Measurements from ENCODE around the gene KAT7.

Gene KAT7

GRCh38 chr17:49842846-49843245, 54.4 kb downstream of the KAT7 start:
- DNase-seq (ENCODE audit: low read depth), result no peak

DNA sequence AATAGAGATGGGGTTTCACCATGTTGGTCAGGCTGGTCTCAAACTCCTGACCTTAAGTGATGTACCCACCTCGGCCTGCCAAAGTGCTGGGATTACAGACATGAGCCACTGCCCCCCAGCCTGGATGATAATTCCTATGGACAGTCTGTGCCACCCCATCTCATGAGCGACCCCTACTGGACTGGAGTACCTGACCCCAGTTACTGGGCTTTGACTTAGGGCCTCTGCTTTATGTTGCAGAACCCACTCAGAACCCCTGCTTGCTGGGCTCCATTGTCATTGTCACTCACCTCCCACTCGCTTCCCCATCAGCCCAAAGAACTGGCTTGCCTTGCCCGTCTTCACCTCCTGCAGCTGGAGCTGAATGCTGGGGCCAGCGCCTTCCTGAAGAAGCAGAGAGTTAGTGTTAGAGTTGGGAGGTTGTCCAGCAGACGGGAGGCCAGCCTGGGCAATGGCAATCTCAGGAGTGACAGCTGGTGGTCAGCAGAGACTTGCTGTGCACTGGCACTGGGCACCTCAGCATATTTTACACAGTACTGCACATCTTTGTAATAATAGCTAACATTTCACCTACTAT, 55.4 kb downstream of the KAT7 start:
- DNase-seq (ENCODE audit: low read depth), result no peak

DNA sequence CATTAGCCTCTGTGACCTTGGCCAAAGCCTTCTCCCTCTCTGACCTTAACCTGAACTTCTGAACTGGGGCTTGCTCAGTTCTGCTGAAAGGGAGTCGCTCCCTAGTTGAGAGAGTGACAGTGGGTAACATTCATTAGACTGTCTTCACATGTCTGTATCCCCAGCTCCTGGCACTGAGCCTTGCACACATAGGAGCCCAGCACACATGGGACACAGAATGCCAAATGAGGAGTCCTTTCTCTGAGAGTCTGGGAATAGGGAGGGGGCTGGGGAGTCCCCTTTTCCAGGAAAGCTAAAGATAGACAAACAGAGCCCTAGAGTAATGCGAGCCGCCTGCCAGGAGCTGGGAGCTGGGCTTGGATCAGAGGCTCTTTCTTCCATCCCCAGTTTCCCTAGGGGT, 56.8 kb downstream of the KAT7 start:
- no peak for DNase-seq (ENCODE audit: low read depth)

DNA sequence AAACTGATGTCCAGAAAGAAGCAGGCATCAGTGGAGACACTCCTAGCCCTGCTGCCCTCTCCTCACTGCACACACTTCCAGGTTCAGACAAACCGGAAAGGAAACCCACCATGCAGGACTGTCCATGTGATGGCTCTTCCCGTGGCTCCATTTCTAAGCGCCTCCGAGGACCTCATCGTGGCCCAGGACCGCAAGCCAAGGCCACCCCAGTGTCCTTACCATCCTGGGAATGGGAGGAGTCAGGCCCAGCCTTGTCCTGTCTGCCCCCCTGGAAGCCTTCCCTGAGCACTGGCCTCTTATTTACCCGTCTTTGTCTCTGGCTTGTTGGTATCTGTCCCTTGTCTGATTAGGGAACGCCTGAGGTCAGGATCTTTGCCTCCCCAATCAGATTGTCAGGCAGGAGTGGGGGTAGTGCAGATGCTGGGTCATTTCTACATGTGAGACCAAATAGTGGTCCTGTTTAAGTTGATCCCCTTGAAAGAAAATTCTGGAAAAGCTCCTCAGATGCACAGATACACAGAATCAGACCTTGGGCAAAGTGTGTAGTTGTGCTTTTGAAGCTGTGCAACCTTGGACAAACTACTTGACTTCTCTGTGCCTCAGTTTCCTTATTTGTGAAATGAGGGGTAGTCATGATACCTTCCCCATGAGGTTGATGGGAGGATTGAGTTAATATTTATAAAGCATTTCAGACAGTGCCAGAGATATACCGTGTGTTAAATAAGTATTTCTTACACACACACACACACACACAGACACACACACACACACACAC, 58.6 kb downstream of the KAT7 start:
- no peak for DNase-seq (ENCODE audit: low read depth)

DNA sequence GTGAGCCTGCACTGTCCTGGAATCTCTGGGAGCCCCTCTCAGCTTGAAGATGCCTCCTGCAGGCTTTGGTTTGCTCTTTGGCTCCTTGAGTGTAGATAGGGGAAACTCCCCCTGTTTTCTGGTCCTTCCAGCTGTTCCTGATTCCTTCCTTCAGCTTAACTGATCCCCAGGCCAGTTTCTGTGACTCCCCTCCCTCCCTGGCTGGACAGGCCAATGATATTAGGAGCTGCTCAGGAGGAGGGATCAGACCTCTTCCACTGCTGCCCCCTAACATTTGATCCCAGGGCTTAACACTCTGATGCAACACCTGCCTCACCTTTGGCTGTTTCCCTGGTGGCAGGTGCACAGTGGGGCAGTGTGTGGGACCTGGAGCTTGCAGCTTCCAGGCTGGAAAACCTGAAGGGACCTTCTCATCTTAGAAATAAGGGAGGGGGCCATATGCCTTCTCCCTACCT, 59.6 kb downstream of the KAT7 start, which contains the start of gene TAC4:
Gene TAC4 (minus strand): TSS at position 51 of the 455 bp plus-strand sequence. CDS start 52 bp downstream, outside the sequence.
- no peak for DNase-seq (ENCODE audit: low read depth)

DNA sequence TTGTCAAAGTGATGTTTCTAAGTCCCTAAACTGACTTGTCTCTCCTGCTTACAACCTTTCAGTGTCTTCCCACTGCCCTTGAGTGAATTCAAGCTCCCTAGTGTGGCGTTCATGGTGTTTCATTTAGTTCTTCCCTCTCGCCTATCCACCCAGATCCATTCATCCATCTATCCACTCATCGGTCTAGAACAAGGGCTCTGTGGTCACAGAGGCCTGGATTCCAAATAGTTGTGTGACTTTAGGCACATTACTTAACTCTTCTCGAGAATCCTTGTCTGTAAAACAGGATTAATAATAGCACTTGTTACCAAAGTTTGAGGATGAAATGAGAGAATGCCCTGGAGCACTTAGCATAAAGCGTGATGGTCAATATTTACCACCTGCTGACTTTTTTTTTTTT, 60.3 kb downstream of the KAT7 start:
- no peak for DNase-seq (ENCODE audit: low read depth)

- no peak for DNase-seq (ENCODE audit: low read depth)
These were observed 61.7 kb downstream of the KAT7 start for GRCh38 chr17:49850218-49850610.

DNA sequence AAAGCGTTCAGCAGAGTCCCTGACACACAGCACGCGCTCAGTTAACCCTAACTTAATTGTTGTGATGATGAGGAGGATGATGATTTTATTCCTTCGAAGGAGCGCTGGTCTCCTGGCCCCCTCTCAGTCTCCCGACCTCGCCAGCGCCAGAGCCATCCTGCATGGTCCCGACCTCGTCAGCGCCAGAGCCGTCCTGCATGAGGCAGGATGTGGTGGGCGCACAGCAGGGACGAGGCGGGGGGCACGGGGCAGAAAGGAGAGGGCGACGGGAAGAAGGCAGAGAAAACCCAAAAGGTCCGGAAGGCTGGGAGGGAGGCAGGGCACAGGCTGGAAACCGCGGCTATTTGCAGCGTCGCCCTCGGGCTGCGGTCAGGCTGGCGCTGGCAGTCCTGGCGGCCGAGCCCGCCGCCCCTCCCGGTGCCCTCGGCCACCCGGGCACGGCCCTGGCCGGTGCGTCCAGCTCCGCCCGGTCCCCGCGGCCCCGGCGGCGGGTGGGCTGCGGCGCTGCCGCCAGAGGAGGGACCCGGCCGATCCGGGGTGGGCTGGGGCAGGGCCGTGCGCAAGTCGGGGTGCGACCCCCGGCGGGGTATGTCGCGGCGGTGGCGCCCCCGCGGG, 62.4 kb downstream of the KAT7 start:
- DNase-seq (ENCODE audit: low read depth), result no peak

DNA sequence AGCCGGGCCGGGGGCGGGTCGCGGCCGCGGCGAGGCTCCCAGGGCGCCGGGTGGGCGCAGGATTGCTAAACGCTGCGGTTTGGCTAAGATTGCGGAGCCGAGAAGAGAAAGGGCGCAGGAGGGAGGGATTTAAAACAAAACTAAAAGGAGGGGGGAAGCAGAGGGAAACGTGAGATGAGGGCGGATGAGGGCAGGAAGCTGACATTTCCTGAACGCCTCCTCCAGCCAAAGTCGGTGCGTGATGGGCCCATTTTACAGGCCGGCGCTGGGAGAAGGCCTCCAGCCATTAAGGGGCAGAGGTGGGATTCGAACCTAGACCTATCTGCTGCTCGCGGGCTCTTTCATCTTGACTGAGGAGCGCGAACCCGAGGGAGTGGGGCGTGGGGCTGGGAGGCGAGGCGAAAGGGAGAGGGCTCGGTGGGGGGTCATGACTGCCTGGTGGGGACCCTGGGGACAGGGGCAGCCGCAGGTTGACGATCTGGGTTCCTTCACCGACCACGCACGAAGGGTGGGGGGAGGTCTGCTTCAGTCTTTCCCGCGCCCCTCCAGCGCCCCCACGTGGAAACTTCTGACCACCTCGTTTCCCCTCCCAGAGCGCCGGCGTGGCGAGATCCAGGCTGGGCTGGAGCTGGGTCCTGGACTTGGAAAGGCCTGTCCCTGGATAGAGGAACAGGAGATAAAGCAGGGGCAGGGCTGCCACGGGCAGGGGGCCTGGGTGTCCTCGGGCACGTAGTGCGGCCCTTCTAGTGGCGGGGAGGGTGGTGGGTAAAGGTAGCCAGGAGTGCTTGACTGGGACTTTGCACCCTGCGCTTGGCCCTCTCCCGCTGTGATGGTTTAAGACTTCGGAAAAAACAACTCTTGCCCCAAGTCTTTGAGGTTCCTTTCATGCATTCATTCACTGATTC, 63.2 kb downstream of the KAT7 start:
- DNase-seq (ENCODE audit: low read depth), result peak; percentile 59

- no peak for DNase-seq (ENCODE audit: low read depth)
These were observed 65.1 kb downstream of the KAT7 start for GRCh38 chr17:49853470-49854015.

GRCh38 chr17:49854126-49854525, 65.6 kb downstream of the KAT7 start:
- no peak for DNase-seq (ENCODE audit: low read depth)

DNA sequence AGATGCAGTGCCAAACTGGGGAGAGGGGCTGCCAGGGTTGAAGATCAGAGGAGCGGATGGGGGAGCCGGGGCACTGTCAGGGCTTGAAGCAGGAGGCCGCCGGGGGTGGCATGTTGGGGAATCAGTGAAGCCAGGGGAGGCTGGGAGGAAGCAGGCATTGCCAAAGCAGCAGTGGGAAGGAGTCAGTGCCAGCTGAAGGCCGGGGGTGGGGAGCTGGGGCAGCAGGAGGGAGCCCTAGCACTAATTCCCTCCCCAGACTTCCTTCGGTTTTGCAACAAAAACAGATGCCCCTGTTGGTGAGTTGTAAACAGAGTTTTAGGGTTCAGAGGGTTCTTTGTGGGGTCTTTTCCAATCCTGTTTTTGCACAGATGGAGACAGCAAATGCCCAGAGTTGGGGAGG, 70.3 kb downstream of the KAT7 start:
- DNase-seq (ENCODE audit: low read depth), result no peak

- no peak for DNase-seq (ENCODE audit: low read depth)
These were observed 71.8 kb downstream of the KAT7 start for GRCh38 chr17:49859991-49860953.

GRCh38 chr17:49861150-49861884, 72.8 kb downstream of the KAT7 start:
- no peak for DNase-seq (ENCODE audit: low read depth)

DNA sequence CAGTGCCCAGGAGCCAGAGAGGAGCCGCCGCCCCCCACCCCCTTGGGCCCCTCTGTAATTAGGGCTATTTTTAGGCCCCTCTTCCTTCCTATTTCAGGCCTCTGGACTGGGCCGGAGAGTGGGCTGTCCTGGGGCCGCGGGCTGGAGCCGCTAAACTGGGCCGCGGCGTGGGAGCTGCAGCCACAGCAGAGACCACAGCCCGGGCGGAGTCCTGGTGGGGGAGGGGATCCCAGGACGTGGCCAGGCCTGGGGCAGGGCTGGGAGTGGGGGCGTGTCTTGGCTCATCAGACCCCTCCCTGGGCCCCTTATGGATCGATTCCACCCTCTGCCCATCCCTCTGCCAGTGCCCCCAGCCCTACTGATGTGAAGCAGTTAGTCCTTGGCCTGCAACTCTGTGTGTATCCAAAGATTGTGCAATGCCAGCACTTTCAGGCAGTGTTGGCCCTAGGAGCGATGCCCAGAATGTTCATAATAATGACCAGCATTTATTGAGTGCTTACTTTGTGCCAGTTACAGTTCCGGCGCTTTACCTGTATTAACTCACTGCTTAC, 74.4 kb downstream of the KAT7 start:
- DNase-seq (ENCODE audit: low read depth), result peak; percentile 74

DNA sequence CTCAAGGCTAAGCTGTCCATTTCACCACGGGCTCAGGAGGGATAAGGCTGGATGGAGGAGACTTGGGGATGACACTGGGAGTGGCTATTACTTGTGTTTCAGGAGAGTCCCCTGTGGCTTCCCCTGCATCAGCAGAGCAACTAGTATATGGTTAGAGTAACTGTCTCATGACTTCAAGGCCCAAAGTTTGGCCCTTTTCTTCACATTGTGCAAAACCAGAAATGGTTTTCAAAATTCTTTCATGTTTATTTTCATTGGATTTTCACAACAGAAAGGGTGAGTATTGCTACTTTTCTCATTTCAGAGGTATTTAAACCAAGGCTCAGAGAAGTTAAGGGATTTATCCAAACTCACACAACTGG, 77.5 kb downstream of the KAT7 start:
- DNase-seq (ENCODE audit: low read depth), result no peak

GRCh38 chr17:49866882-49867413, 78.5 kb downstream of the KAT7 start:
- DNase-seq (ENCODE audit: low read depth), result no peak

DNA sequence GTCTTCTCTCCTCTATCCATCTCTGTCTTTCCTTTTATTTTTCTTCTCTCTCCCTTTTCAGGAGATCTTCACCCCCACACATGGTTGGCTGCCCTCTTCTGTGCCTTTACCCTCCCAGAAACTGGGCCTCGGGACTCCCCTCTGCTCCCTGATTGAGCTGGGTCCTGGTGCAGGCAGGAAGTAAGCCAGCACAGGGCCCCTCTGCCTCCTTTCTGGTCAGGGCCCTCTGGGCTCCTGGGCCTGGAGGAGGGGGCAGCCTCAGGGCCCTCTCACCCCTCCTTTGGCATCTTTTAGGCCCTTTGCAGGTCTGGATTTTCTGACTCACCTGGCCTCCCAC, 80.5 kb downstream of the KAT7 start:
- DNase-seq (ENCODE audit: low read depth), result no peak

GRCh38 chr17:49870298-49870697, 81.8 kb downstream of the KAT7 start:
- no peak for DNase-seq (ENCODE audit: low read depth)

GRCh38 chr17:49871211-49871610, 82.7 kb downstream of the KAT7 start:
- DNase-seq (ENCODE audit: low read depth), result no peak

Measured in CMK (cell line).